Measurements from ENCODE around the gene CYP2A7. TPM values are rescaled to one million over a fixed set of nuclear protein-coding genes. Genes with fewer than 3 reads are reported as not detected.
"Not testable (repeated sequence)": the region's sequence is repeated elsewhere in the genome, so short reads cannot be mapped to it uniquely, and the experiment has no call there.

CYP2A7 gene
- total RNA-seq, 5 donors from 2014 or later (not counting 1 experiment from before 2014, with no cell fraction given) = not detected

DNA sequence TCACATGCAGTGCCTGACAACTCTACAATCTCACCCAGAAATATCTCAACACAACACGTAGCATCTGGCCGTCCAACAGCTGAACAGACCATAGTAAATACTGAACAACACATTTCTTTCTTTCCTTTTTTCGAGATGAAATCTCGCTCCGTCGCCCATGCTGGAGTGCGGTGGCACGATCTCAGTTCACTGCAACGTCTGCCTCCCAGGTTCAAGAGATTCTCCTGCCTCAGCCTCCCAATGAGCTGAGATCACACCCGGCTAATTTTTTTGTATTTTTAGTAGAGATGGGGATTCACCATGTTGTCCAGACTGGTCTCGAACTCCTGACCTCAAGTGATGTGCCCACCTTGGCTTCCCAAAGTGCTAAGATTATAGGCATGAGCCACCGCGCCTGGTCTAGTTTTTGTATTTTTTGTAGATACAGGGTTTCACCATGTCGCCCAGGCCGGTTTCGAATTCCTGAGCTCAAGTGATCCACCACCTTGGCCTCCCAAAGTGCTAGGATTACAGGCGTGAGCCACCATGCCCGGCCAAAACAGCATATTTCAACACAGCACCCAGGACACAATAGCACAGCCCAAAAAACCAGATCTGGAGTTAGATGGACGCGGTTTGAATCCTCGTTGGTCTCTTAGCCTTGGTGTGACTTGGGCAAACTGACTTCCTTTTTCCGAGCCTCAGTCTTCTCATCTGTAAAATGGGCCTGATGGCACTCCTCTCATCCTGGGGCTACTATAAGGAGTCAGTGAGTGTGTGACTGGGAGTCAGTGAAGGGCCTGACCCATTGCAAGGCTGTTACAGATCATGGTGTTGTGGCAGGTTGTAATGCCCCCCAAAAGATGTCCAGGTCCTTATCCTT, 54.4 kb downstream of the CYP2A7 start:
- Mint-ChIP-seq H3K27ac (peak overlapping the region; percentile 88 to 90), H3K36me3 (peaks cover 24% of the 10 kb centered on the region), H3K27me3 (no peaks in the 10 kb centered on the region), H3K9me3 (peaks cover 0 to 4% (median 0%) of the 10 kb centered on the region in 3 donors), H3K4me1 (peaks cover 25 to 47% (median 30%) of the 10 kb centered on the region in 3 donors), H3K4me3 (peak overlapping the region in 1 of 3 donors; percentile 56)
- Histone ChIP-seq H3K27me3 (replicated peaks in 1 of 2; ENCODE audit: control insufficient read depth in 2 of 2, extremely low read depth in 1 of 2, insufficient read depth in 2 of 2, low read length in 1 of 2) (no peaks in the 10 kb centered on the region), H3K36me3 (ENCODE audit: control insufficient read depth in 2 of 2, extremely low read depth in 1 of 2, insufficient read depth in 1 of 2, low read length in 1 of 2) (no peaks in the 10 kb centered on the region), H3K4me1 (ENCODE audit: control insufficient read depth in 1 of 2, extremely low read depth in 1 of 2, insufficient read depth in 2 of 2, low read length in 2 of 2) (peaks cover 6 to 39% of the 10 kb centered on the region in 2 experiments), H3K9me3 (no peaks in the 10 kb centered on the region), H3K4me3 (ENCODE audit: control insufficient read depth in 1 of 2, extremely low read depth in 1 of 2, low read length in 1 of 2) (no peak overlapping the region), H3K27ac (ENCODE audit: low read length) (peak overlapping the region; percentile 73)
- ATAC-seq (replicated peaks in 1 of 4) (no peak), DNase-seq (no peak)
- ChIA-PET POLR2A (no interaction called here), CTCF (no interaction called here)
- WGBS (ENCODE audit: insufficient coverage) = 95% methylated on average over 17 of the region's 22 CpGs

DNA sequence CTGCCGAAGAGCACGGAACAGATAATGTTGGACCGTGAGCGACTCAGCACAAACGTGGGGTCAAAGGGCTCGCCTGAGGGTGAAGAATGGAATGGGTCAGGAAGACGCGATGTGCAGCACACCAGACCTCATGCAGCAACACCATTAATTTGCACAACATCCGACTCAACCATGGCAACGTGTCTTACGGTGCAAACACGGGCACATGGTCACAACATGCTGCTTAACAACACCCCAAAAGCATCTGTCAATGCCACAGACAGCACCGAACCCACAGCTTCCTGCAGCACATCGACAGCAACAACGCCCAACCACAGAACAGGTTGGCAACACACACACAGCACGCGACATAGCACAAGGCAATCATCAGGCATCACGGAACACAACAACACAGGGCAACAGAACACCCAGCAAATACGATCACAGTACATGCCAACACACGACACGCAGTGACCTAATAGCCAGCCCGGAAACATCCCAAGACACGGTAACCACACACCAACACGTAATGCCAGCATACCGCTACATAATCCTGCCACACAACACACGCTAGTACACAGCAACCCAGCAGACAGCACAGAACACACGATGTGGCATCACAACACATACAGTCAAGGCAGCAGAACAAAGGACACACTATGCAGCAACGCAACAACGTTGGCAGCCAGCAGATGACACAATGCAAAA, 55.2 kb downstream of the CYP2A7 start:
- peak; percentile 91 to 97 (median 94) for ATAC-seq (replicated peaks in 1 of 4)
- H3K9me3 Mint-ChIP-seq; H3K9me3 ChIP-seq; CTCF ChIA-PET; H3K4me3 ChIP-seq (ENCODE audit: control insufficient read depth in 1 of 2, extremely low read depth in 1 of 2, low read length in 1 of 2); H3K27me3 Mint-ChIP-seq; H3K36me3 ChIP-seq (ENCODE audit: control insufficient read depth in 2 of 2, extremely low read depth in 1 of 2, insufficient read depth in 1 of 2, low read length in 1 of 2); H3K27me3 ChIP-seq (replicated peaks in 1 of 2; ENCODE audit: control insufficient read depth in 2 of 2, extremely low read depth in 1 of 2, insufficient read depth in 2 of 2, low read length in 1 of 2): not testable (repeated sequence)
- Histone ChIP-seq H3K27ac (ENCODE audit: low read length) (peak overlapping the region; percentile 73), H3K4me1 (ENCODE audit: control insufficient read depth in 1 of 2, extremely low read depth in 1 of 2, insufficient read depth in 2 of 2, low read length in 2 of 2) (peaks cover 4 to 39% of the 10 kb centered on the region in 2 experiments)
- WGBS (ENCODE audit: insufficient coverage) = 48% methylated on average over 26 of the region's 29 CpGs
- peaks cover 25 to 46% (median 29%) of the 10 kb centered on the region in 3 donors for H3K4me1 Mint-ChIP-seq
- POLR2A ChIA-PET = interaction anchor here in 1 of 2 donors (0.6 kb wide), 1 partner anchor 79 kb away, joined by 4 read pairs; no protein-coding TSS in a partner anchor
- H3K36me3 Mint-ChIP-seq = peaks cover 24% of the 10 kb centered on the region
- peak overlapping the region; percentile 7 to 56 (median 14) for H3K4me3 Mint-ChIP-seq
- DNase-seq = peak; percentile 44 to 93 (median 80)
- H3K27ac Mint-ChIP-seq = peak overlapping the region; percentile 88 to 90

DNA sequence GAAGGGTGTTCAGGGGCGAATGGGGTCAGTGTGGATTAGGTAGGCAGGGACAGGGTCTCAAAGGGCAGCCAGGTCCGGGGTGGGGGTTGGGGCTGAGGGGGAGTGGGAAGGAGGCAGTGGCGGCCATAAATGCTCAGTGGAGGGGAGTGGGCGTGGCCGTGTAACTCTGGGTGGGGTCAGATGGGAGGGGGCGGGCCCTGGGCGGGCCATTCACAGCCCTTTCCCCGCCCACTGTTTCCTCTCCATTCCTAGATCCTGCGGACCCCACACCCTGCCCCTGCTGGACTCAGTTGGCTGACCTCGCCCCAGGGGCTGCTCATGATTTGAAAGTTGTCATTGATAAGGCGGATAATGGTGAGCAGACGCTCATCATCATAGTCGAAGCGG, 55.7 kb downstream of the CYP2A7 start:
- H3K4me3 ChIP-seq (ENCODE audit: control insufficient read depth in 1 of 2, extremely low read depth in 1 of 2, low read length in 1 of 2); DNase-seq; H3K27me3 Mint-ChIP-seq; H3K9me3 Mint-ChIP-seq; H3K27me3 ChIP-seq (replicated peaks in 1 of 2; ENCODE audit: control insufficient read depth in 2 of 2, extremely low read depth in 1 of 2, insufficient read depth in 2 of 2, low read length in 1 of 2); H3K9me3 ChIP-seq; H3K36me3 ChIP-seq (ENCODE audit: control insufficient read depth in 2 of 2, extremely low read depth in 1 of 2, insufficient read depth in 1 of 2, low read length in 1 of 2): not testable (repeated sequence)
- Mint-ChIP-seq H3K4me3 (peak overlapping the region in 2 of 3 donors; percentile 14 to 56), H3K36me3 (peaks cover 24% of the 10 kb centered on the region), H3K4me1 (peaks cover 25 to 45% (median 29%) of the 10 kb centered on the region in 3 donors), H3K27ac (peak overlapping the region; percentile 88 to 90)
- 89% methylated on average over 3 of the region's 14 CpGs for WGBS (ENCODE audit: insufficient coverage)
- CTCF ChIA-PET = interaction anchor here in 1 of 2 donors (0.6 kb wide), 1 partner anchor 12 kb away, joined by 5 read pairs; no protein-coding TSS in a partner anchor
- Histone ChIP-seq H3K4me1 (ENCODE audit: control insufficient read depth in 1 of 2, extremely low read depth in 1 of 2, insufficient read depth in 2 of 2, low read length in 2 of 2) (peaks cover 4 to 39% of the 10 kb centered on the region in 2 experiments), H3K27ac (ENCODE audit: low read length) (peak overlapping the region; percentile 73)
- peak in 1 of 4 experiments; percentile 1 for ATAC-seq (replicated peaks in 1 of 4)
- POLR2A ChIA-PET = interaction anchor here in 1 of 2 donors (0.6 kb wide), 1 partner anchor 80 kb away, joined by 4 read pairs; no protein-coding TSS in a partner anchor

GRCh38 chr19:40825460-40826095, 56.5 kb downstream of the CYP2A7 start:
- DNase-seq; H3K36me3 ChIP-seq (ENCODE audit: control insufficient read depth in 2 of 2, extremely low read depth in 1 of 2, insufficient read depth in 1 of 2, low read length in 1 of 2); POLR2A ChIA-PET; H3K27me3 Mint-ChIP-seq; ATAC-seq (replicated peaks in 1 of 4); H3K27me3 ChIP-seq (replicated peaks in 1 of 2; ENCODE audit: control insufficient read depth in 2 of 2, extremely low read depth in 1 of 2, insufficient read depth in 2 of 2, low read length in 1 of 2); H3K4me3 ChIP-seq (ENCODE audit: control insufficient read depth in 1 of 2, extremely low read depth in 1 of 2, low read length in 1 of 2); H3K9me3 Mint-ChIP-seq; H3K9me3 ChIP-seq; H3K27ac ChIP-seq (ENCODE audit: low read length); H3K4me3 Mint-ChIP-seq: not testable (repeated sequence)
- no CpG with 5 or more reads among the region's 6 CpGs for WGBS (ENCODE audit: insufficient coverage)
- Mint-ChIP-seq H3K27ac (peak overlapping the region; percentile 52), H3K36me3 (peaks cover 22% of the 10 kb centered on the region), H3K4me1 (peaks cover 25 to 43% (median 29%) of the 10 kb centered on the region in 3 donors)
- CTCF ChIA-PET = interaction anchor here in 1 of 2 donors (0.6 kb wide), 1 partner anchor 12 kb away, joined by 5 read pairs; no protein-coding TSS in a partner anchor
- H3K4me1 ChIP-seq (ENCODE audit: control insufficient read depth in 1 of 2, extremely low read depth in 1 of 2, insufficient read depth in 2 of 2, low read length in 2 of 2) = peaks cover 4 to 39% of the 10 kb centered on the region in 2 experiments

Other genes starting within 250 kb of the CYP2A7 start
- 10 to 100 TPM in 3 of 5 donors, 1 to 10 TPM in 2; 7.1 to 19.0 (median 13.1) TPM for gene NUMBL, start 191.6 kb downstream of the CYP2A7 start, total RNA-seq
- gene COQ8B, start 165.3 kb downstream of the CYP2A7 start, total RNA-seq = 10 to 100 TPM; 30.8 to 60.1 (median 53.9) TPM
- 10 to 100 TPM in 1 of 5 donors, 1 to 10 TPM in 4; 5.9 to 11.8 (median 9.3) TPM for gene ITPKC, start 165.1 kb downstream of the CYP2A7 start, total RNA-seq
- gene ACTMAP, start 131.8 kb downstream of the CYP2A7 start, total RNA-seq = 1 to 10 TPM; 4.7 to 8.3 (median 6.8) TPM
- gene SNRPA, start 131.0 kb downstream of the CYP2A7 start, total RNA-seq = 100 to 1,000 TPM in 1 of 5 donors, 10 to 100 TPM in 4; 65.2 to 101 (median 79.1) TPM
- gene MIA, start 106.7 kb downstream of the CYP2A7 start, total RNA-seq = 1 to 10 TPM in 4 of 5 donors, not detected in 1; 1.5 to 5.2 (median 4.1) TPM
- gene RAB4B, start 104.0 kb downstream of the CYP2A7 start, total RNA-seq = 10 to 100 TPM; 42.4 to 77.9 (median 63.2) TPM
- gene EGLN2, start 83.0 kb downstream of the CYP2A7 start, total RNA-seq = 100 to 1,000 TPM; 150 to 234 (median 224) TPM
- gene CYP2A6, start 31.8 kb downstream of the CYP2A7 start, total RNA-seq = 1 to 10 TPM in 1 of 5 donors, under 1 TPM in 2, not detected in 2; 0.59 to 1.1 (median 0.66) TPM
- gene CYP2B6, start 109.1 kb upstream of the CYP2A7 start, total RNA-seq = under 1 TPM in 3 of 5 donors, not detected in 2; 0.20 to 0.61 (median 0.38) TPM
- not detected for gene CYP2A13, start 206.2 kb upstream of the CYP2A7 start, total RNA-seq
- gene CYP2F1, start 232.2 kb upstream of the CYP2A7 start, total RNA-seq = 1 to 10 TPM in 1 of 5 donors, under 1 TPM in 1, not detected in 3; 0.83 to 1.3 TPM

All from T-cell (primary cell).